Hepatocyte (in vitro differentiated cells): Measurements from ENCODE around the gene ACOT8.

Experiments
- CTCF ChIP-seq: fragments of 200-600 bp; sonication (generic); IDR thresholded peaks from 2 replicates; pipeline ENCODE4 v1.5.1; 2016; ENCODE audit warnings: antibody characterized with exemption, mild to moderate bottlenecking; ENCODE audit not compliant: poor library complexity
- EZH2 ChIP-seq: fragments of 200-600 bp; sonication (generic); IDR thresholded peaks from 2 replicates; pipeline ENCODE4 v1.6.1; 2016; ENCODE audit warnings: antibody characterized with exemption, mild to moderate bottlenecking, borderline replicate concordance
- EZH2phosphoT487 ChIP-seq: fragments of 200-600 bp; sonication (generic); IDR thresholded peaks from one replicate; pipeline ENCODE4 v1.6.1; 2018; ENCODE audit warnings: antibody characterized with exemption, mild to moderate bottlenecking, low read depth, moderate library complexity; ENCODE audit not compliant: unreplicated experiment, severe bottlenecking

GRCh38 chr20:45883100-45883469 lies 25.9 kb upstream of the ACOT8 start:
- TF ChIP-seq CTCF (no peak), EZH2 (no peak), EZH2phosphoT487 (no peak)
